ENCODE data around the gene SGF29.
A peak's percentile ranks its signal among the peaks of the same experiment; 100 is the strongest.
"Not testable (repeated sequence)": the region's sequence is repeated elsewhere in the genome, so short reads cannot be mapped to it uniquely, and the experiment has no call there.

SGF29 gene

GRCh38 chr16:28553776-28554633, at the start of gene SGF29:
Gene SGF29, plus strand, starts transcription at chr16:28553920. Its CDS starts 27,150 bp downstream, at chr16:28581070.
- DNase-seq: peak; percentile 73

DNA sequence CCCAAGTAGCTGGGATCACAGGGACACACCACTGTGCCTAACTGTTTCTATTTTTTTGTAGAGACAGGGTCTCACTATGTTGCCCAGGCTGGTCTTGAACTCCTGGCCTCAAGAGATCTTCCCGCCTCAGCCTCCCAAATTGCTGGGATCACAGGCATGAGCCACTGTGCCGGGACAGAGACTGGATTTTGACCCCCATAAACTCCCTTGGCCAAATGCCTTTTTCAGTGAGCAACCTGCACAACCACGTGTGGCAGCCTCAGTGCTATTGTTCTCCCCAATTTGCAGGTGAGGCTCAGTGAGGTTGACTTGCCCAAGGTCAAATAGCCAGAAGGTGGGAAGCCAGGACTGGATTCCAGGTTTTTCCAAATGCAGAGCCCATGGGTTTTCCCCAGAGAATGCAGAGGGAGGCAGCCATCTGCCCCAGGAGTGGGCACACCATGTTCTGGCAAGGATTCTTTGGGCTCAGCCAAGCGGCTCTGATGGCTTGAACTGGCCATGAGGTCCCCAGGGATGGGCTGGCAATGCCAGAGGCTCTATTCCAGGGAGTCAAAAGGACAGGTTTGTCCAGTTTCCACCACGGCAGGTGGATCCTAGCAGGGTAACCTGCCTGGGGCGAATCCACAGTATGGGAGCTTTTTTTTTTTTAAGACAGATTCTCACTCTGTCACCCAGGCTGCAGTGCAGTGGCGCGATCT, 48.9 kb upstream of the SGF29 start:
- no peak for DNase-seq

DNA sequence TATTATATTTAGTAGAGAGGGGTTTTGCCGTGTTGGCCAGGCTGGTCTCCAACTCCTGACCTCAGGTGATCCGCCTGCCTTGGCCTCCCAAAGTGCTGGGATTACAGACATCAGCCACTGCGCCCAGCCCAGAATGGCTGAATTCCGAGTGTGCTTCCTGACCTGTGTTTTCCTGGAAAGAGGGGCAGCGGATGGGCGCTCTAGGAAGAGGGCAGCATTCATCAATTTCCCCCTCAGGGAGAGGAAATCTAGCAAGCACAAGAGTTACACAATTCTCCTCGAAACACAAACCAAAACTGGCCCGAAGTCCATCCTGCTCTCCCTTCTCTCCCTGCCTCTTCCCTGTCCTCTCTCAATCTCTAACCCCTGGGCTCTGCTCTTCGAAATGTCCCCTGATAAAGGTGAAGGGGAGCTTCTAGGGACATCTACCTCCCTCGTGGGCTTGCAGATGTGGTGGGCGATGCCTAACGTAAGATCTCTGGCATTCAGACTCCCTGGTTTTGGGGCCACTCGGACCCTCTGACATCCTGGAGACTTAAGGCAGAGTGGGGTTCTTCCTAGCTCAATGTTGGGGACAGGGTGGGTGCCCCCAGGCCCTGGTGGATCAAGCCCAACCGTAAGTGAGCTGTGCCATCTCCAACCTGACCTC, 48.1 kb upstream of the SGF29 start:
- no peak for DNase-seq

GRCh38 chr16:28511031-28511430, 42.7 kb upstream of the SGF29 start:
- no peak for DNase-seq

- no peak for DNase-seq
Measured at GRCh38 chr16:28511801-28512789, 41.6 kb upstream of the SGF29 start.

DNA sequence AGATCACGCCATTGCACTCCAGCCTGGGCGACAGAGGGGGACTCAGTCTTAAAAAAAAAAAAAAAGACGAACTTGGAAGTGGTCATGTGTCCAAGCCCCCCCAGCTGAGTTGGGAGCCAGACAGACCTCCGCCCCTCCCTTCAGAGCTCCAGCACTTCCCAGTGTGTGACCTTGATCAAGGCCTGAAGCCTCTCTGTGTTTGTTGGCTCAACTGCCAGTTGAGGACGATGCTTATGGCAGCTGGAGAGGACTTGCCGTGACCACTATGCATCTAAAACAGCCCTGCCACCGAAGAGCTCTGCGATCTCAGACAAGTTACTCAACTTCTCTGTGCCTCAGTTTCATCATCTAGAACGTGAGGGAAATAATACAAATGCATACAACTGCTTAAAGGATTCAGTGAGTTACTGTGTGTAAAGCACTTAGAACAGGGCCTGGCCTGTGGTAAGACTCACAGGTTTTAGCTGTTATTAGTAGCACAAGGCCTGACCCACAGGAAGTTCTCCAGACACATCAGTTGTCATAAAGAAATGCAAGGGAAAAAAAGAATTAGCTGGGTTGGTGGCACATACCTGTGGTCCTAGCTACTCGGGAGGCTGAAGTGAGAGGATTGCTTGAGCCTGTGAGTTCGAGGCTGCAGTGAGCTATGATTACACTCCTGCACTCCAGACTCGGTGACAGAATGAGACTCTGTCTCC, 40.1 kb upstream of the SGF29 start:
- no peak for DNase-seq

- DNase-seq: no peak
Measured at GRCh38 chr16:28514246-28514645, 39.5 kb upstream of the SGF29 start.

DNA sequence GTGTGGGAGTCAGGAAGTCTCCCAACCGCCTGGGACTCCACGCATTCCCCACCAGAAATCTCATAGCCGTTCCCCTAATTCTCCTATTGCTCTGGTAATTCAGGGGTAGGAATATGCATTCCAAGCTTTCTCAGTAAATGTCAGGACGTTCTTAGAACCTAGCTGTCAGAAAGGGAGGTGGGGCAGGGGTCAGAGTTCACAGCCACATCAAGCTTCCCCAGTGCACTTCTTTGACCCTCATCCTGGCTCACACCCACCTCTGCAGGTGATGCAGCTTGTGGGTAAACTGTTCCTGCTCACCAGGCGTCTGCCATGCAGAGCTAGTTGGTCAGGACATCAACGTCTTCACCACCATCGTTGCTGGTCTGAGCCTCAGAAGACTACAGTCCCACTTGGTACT, 33.0 kb upstream of the SGF29 start:
- no peak for DNase-seq

- no peak for DNase-seq
Measured at GRCh38 chr16:28521436-28521835, 32.3 kb upstream of the SGF29 start.

DNA sequence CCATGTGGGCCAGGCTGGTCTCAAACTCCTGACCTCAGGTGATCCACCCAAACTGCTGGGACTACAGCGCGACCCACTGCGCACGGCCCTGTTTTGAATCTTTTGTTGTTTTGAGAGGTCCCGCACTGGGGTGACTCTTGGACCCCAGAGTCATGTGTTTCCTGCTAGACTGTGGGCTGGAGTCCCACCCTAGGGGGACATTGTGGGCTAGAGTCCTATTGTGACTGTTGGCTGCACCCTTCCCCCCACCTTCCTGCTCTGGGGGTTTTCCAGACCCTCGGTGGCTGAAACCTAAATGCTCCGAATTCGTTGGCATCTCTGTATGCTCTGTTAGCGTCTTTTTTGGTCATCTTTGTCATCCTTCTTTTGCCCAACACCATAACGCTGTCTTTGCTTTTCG, 30.9 kb upstream of the SGF29 start:
- no peak for DNase-seq

DNA sequence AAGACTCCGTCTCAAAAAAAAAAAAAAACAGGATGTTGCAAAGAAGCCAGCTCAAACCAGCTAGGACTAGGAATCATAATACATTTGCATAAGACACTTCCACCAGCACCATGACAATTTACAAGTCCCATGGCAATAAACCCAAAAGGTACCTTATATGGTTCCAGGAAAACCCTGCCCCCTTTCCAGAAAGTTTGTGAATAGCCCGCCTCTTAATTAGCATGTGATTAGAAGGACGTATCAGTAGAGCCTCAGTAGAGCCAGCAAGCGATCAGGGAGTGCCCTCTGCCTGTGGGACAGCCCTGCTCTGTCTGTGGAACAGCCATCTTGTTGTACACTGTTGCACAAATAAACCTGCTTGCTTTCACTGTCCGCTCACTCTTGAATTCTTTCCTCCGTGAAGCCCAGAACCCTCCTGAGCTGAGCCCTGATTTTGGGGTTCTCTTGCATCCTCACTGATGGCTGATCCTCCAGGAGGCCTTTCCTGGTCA, 29.0 kb upstream of the SGF29 start:
- DNase-seq: no peak

DNA sequence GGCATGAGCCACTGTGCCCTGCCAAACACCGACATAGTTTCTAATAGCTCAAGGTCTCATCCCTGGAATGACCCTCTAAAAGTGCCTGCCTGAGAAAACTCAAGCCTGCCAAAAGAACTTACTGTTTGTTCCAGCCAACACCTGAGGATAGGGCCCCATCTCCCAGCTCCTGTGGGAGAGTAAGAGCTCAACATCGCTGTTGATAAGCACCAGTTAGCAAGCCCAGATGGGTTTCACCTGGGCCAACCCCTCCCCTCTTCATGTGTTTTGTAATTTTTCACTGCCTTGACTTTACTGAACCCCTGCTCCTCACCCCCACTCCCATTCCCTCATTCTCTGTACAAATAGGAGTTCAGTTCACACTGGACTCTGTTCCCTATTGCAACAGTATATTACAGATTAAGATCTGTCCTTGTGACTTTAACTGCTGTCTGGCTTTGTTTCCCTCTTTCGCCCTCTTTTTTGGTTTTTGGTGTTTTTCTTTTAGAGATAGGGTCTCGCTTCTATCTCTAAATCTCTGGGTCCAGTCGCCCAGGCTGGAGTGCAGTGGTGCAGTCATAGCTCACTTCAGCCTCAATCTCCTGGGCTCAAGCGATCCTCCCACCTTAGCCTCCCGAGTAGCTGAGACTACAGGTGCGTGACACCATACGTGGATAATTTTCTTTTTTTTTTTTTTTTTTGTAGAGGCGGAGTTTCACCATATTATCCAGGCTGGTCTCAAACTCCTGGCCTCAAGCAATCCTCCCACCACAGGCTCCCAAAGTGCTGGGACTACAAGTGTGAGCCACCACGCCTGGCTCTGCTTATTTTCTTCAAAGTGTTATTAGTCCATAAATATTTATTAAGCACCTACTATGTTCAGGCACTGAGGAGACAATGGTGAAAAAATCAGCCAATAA, 27.3 kb upstream of the SGF29 start:
- DNase-seq: no peak

DNA sequence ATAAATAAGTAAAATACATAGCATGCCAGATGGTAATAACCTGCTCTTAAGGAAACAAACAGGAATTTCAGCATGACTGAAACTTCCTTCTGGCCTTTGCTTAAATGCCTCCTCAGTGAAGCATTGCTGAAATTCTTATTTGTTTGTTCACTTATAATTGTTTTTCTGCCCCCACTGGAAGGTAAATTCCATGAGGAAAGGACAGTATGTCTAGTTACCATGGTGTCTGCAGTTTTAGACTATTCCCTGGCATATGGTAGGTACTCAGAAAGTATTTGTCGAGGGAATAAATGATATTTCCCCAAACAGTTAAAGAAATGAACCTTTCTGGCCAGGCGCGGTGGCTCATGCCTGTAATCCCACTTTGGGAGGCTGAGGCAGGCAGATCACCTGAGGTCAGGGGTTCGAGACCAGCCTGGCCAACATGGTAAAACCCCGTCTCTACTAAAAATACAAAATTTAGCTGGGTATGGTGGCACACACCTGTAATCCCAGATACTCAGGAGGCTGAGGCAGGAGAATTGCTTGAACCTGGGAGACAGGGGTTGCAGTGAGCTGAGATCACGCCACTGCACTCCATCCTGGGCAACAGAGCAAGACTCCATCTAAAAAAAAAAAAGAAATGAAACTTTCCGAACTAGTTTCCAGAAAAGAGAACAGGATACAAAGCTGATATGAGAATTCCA, 26.5 kb upstream of the SGF29 start:
- DNase-seq: not testable (repeated sequence)

DNA sequence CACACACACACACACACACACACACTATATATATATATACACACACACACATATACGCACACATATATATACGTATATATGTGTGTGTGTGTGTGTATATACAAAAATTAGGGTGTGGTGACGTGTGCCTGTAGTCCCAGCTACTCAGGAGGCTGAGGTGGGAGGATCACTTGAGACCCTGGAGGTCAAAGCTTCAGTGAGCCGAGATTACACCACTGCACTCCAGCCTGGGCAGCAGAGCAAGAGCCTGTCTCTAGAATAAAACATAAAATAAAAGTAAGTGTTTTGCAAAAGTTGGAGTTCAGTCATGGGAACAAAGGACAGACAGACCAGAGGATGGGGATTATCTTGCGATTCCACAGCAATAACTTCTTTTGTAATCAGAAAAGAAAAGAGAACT, 25.7 kb upstream of the SGF29 start:
- DNase-seq: no peak

GRCh38 chr16:28528463-28528867, 25.3 kb upstream of the SGF29 start:
- DNase-seq: no peak

- no peak for DNase-seq
Measured at GRCh38 chr16:28529124-28529523, 24.6 kb upstream of the SGF29 start.

DNA sequence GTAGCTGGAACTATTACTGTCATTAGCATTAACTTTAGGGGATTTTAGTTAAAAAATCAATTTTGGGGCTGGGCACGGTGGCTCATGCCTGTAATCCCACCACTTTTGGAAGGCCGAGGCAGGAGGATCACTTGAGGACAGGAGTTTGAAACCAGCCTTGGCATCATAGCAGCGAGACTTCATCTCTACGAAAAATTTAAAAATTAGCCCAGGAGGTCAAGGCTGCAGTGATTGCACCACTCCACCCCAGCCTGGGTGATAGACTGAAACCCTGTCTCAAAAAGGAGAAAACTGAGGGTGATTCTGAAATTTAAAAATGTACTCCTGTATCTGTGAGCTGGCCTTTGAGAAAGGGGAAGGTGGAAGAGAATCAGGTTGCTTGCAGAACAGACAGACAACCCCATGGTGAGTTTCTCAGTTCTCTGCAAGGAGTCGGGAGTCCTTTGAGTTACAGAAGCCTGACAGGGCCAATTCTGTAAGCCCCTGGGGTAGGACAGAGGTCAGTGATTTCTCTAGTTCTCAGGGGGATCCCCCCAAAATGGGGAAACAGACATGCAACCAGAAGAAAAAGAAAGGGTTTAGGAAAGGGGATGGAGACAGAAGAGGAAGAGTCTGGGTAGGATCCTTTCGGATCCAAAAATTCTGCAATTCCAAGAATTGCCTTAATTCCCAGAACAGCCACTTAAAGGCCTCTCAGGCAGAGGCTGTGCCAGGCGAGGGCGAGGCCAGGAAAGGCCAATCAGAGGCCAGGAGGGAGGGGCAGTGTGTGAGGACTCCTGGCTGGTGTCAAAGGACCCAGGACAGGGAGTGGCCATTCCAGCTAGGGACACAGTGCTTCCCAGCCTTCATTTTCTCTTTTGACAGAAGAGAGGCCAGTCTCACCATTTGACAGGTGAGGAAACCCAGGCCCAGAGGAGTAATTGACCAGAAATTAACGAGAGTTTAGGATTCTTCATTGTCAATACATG, 21.7 kb upstream of the SGF29 start:
- DNase-seq: no peak

- no peak for DNase-seq
Measured at GRCh38 chr16:28532940-28533647, 20.6 kb upstream of the SGF29 start.
